ENCODE measurements around the gene DAB2IP.

The DAB2IP gene

GRCh38 chr9:121655231-121655755, 3.9 kb downstream of the DAB2IP start:
- in situ Hi-C loops (cut with MboI; ENCODE audit: low pct_unique_long_range_greater_than_20kb, low sequenced_read_pairs, unreplicated experiment), result no loop called here
- no peak for DNase-seq (ENCODE audit: low spot score)
- no peak for TF ChIP-seq CTCF (IDR thresholded peaks at IDR 0.05; ENCODE audit: extremely low read depth, insufficient read depth, missing control alignments)

GRCh38 chr9:121656941-121657470, 5.6 kb downstream of the DAB2IP start:
- DNase-seq (ENCODE audit: low spot score), result no peak
- TF ChIP-seq CTCF (IDR thresholded peaks at IDR 0.05; ENCODE audit: extremely low read depth, insufficient read depth, missing control alignments), result no peak
- in situ Hi-C loops (cut with MboI; ENCODE audit: low pct_unique_long_range_greater_than_20kb, low sequenced_read_pairs, unreplicated experiment), result no loop called here

GRCh38 chr9:121658166-121658565, 6.7 kb downstream of the DAB2IP start:
- TF ChIP-seq CTCF (IDR thresholded peaks at IDR 0.05; ENCODE audit: extremely low read depth, insufficient read depth, missing control alignments), result no peak
- in situ Hi-C loops (cut with MboI; ENCODE audit: low pct_unique_long_range_greater_than_20kb, low sequenced_read_pairs, unreplicated experiment), result no loop called here
- no peak for DNase-seq (ENCODE audit: low spot score)

- no peak for DNase-seq (ENCODE audit: low spot score)
- in situ Hi-C loops (cut with MboI; ENCODE audit: low pct_unique_long_range_greater_than_20kb, low sequenced_read_pairs, unreplicated experiment), result no loop called here
- TF ChIP-seq CTCF (IDR thresholded peaks at IDR 0.05; ENCODE audit: extremely low read depth, insufficient read depth, missing control alignments), result no peak
Measured at GRCh38 chr9:121658591-121658990, 7.2 kb downstream of the DAB2IP start.

GRCh38 chr9:121660367-121660766, 8.9 kb downstream of the DAB2IP start:
- no peak for TF ChIP-seq CTCF (IDR thresholded peaks at IDR 0.05; ENCODE audit: extremely low read depth, insufficient read depth, missing control alignments)
- in situ Hi-C loops (cut with MboI; ENCODE audit: low pct_unique_long_range_greater_than_20kb, low sequenced_read_pairs, unreplicated experiment), result no loop called here

GRCh38 chr9:121660876-121661275, 9.4 kb downstream of the DAB2IP start:
- in situ Hi-C loops (cut with MboI; ENCODE audit: low pct_unique_long_range_greater_than_20kb, low sequenced_read_pairs, unreplicated experiment), result no loop called here
- no peak for TF ChIP-seq CTCF (IDR thresholded peaks at IDR 0.05; ENCODE audit: extremely low read depth, insufficient read depth, missing control alignments)
- no peak for DNase-seq (ENCODE audit: low spot score)

More at GRCh38 chr9:121660367-121660766, 8.9 kb downstream of the DAB2IP start:
- DNase-seq (ENCODE audit: low spot score), result no peak

Measured in GM13977 (cell line).